NCI-H2196 (cell line): ENCODE measurements around the gene LAMB1.

Experiments
- DNase-seq: peaks from one replicate; lab custom pipeline; 2025; ENCODE audit not compliant: unreplicated experiment; lab: John Stamatoyannopoulos, UW

The LAMB1 gene

DNA sequence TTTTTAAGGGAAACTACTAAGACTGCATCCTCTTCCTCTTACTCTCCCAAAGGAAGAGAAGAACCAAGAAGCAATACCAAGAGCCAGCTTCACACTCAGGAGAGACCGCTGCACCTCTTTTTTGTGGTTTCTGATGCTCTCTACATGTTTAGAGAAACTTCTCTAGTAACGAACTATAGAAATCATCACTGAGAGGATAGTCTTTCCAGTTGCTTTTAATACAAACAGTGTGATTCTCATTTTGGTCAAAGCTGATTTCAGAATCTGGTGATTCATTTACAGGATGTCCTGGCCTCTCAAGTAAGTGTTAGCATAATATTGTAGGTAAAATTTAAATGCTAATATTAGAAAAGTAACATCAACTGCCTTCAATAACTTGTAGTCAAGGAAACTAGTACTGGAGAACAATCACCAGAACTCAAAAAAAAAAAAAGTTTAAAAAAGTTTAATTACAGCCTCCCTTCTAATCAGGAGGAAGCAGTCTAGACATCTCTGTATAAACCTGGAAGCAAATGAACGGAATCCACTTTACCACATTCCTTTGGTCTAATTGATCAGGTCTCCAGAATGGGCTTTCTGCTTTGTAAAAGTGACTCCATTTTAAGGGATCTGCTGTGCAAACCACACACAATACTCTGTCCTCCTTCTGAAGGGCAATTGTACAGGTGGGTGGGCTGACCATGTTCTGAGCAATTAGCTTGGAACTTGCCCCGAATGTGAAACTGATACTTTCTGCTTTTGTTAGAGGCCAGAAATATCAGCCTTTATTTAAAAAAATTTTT, 3.0 kb downstream of the LAMB1 start:
- DNase-seq, result no peak

DNA sequence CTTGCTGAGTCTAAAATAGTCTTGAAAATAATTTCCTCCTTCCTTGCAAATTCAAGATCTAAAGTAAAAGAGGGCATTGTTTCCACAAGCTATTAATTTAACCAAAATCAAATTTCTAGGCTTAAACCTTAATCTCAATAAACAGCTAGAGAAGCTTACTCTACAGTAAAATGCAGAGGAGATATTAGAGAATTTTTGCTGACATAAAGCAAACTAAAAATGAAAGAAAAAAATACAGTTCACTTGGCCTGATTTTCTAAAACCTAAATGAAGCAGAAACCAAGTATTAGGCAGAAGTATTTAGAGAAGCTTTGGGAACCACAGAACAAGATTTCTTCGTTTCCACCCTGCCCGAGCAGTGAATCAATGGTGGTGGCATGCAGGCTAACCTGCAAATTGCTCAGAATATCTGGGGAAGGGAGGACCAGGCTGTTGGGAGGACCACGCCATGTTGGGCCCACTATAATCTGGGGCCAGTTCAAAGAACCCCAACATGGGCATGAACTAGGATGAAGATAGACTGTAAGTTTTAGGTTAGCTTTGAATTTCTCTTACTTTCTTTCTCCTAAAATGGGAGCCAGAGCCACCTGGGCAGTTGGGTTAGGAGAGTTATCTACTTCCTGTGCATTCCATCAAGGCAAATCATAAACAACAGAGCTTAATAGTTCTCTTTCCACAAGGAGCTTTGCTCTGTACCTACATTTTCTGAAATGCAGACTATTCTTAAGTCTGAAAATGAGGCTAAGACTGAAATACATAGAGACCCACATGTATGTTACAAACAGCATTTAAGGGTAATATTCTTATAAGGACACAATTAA, 4.1 kb downstream of the LAMB1 start:
- DNase-seq, result no peak

DNA sequence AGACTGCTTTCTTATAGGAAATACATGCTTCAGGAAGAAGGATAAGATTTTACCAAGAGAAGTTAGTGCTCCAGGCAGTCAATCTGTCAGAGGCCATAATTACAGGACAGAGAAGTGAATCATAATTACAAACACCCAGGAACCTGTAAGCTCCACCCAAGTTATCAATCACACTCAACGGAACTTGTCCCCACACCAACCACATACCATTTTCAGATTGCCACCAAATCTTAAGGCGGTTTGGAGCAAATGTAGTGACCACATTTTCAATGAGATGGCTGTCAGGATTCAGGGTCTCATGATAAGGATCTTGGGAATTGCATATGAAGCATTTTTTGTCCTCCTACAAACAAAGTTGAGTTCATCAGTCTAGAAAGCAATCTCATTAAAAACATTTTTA, 4.8 kb downstream of the LAMB1 start:
- DNase-seq, result no peak

DNA sequence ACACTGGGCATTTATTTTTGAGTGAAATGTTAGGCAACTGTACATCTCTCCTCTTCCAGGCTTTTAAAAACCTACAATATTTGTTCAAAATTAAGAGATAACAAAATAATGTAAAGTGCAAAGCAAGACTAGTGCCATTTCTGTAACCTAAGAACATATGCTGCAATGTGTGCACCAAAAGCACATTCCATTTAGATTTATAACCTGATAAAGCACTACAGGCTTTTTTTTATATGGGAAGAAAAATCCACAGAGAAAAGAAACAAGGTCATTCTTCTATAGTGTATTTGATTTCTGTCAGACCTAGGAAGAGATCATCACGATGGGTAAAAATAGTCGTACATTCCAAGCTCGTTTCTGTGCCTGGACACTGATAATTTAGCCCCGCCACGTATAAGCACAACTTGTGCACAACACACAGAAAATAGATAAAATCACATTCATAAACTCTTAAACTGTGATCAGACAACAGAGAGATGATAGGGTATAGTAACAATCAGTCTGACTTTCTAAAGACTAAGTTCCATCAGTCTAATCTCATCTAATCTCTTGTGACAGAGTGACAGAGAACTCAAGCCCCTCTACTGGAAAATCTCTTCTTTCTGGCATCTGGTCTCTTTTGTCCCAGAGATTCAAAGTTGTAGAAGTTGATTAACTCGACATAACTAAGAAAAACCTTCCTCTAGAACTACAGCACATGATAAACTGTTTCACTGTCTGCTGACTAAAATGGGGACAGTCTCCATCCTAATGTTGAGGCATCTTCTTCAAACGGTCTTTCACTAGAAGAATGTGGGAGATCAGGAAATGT, 6.7 kb downstream of the LAMB1 start:
- no peak for DNase-seq

DNA sequence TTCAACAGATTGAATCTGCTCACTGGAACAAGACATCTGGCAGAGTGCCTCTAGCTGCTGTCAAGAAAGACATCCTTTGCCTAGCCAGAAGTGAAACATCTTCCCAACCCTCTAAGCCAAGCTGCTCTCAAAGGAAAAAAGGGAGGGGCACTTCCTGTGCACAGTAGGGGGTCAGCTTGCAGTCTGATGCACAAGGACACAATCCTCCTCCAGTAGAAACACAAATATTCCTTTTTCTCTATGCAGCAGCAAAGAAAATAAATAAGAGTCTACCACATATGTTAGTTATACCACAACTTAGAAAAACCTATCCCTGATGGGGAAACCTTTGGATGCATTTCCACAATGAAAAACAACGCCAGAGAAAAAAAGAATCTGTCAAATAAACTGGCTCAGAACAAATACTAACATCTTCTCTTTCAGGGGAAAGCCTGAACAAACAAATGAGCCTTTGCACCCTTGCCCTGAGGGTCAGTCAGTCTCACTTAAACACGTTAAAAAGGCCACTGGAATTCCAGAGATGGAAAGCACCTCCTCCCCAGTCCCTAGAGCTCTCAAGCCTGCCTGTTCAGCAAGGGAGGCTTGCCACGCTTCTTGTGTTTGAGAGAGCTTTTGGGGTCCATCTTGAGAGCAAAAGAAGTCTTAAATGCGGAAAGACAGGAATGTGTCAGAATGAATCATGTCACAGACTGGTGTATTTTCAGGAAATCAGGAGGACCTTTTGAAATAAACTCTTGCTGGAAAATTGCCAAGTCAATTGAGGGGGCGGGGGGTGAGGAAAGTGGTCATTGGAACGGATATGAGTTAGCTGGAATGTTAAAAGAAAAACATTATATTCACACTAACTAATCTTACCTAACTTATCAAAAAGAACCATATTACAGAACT, 7.5 kb downstream of the LAMB1 start:
- DNase-seq, result peak; percentile 22

DNA sequence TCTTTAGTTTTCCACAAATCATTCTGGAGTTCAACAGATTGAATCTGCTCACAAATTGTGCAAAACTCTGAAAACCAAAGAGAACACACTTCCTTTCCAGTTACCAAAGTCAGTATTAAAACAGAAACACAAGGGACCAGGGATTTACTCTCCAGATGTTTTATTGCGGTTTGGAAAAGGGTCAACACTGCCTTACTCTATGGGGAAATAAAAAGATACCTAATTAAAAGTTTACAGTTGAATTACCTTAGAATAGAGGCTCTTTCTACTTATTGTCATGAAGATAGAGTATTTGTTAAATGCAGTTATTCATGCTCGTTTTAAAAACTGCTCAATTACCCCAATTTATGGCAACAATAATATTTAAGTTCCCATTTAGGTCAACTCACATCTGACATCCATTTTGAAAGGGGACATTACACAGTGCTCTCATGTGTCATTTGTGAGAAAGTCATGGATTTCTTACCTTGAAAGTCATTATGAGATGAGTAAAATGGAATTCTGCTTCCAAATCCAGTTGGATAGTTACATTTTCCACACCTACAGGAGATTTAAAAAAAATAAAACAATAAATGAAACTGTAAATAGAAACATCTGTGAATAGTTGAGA, 8.4 kb downstream of the LAMB1 start:
- DNase-seq, result no peak

DNA sequence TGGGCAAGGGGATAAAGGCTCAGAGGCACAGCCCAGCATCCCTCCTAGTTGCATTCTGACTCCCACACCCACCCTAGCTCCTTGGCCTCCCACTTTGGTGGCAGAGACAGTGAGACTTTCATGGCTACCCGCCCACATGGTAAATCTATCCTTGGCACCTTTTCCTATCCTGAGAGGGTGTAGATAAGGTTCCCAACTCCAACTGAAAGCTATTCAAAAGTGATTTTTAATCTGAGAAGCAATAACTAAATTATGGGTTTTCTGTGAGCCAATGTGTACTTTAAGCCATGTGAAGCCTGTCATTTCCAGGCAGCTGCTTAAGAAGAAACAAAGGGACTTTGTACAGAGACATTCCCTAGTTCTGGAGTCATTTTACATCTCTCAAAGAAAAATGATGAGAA, 9.1 kb downstream of the LAMB1 start:
- peak; percentile 57 for DNase-seq

DNA sequence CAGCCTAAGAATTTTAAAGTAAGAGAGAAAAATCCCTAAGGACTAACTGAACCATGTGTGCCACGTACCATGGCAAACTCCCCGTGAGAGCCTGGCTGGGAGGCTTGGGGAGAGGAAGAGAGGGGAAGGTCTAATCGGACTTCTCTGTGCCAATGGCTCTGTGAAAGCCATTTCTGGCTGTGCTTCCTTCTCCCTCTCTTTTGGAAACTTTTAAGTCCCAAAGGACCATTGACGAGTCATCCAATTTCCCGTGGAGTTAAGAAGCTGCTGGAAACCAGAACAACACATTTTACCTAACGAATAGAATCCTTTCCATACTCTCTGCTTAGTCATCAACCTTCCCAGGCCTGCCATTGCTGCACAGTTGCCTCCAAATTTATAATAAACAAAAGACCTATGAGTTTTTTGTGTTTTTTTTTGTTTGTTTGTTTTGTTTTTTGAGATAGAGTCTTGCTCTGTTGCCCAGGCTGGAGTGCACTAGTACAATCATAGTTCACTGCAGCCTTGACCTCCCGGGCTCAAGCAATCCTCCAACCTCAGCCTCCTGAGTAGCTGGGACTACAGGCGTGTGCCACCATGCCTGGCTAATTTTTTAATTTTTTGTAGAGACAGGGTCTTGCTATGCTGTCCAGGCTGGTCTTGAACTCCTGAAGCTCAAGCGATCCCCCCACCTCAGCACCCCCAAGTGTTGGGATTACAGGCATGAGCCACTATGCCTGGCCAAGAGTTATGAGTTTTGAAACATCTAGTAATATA, 13.2 kb downstream of the LAMB1 start:
- DNase-seq, result no peak

DNA sequence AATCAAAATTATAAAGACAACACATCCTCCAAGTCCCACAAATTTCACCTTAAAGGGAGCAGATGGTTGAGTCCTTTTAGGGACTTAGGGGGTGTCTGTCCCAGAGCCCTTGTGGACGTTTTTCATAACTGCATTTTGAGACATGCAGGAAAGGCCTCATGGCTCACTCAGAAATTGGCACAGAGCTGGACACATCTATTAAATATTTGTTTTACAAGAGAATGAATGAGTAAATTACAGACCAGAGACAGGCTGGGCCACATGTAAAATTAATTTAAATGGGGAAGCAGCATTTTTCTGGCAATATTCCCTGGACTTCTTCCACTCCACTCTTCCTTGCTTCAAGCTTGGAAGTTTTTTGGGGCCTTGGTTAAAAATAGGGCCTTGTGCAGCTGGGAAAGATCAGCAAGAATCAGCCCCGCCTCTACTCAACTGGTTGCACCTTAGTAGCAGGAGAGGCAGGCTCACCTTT, 20.0 kb downstream of the LAMB1 start:
- DNase-seq, result peak; percentile 46

DNA sequence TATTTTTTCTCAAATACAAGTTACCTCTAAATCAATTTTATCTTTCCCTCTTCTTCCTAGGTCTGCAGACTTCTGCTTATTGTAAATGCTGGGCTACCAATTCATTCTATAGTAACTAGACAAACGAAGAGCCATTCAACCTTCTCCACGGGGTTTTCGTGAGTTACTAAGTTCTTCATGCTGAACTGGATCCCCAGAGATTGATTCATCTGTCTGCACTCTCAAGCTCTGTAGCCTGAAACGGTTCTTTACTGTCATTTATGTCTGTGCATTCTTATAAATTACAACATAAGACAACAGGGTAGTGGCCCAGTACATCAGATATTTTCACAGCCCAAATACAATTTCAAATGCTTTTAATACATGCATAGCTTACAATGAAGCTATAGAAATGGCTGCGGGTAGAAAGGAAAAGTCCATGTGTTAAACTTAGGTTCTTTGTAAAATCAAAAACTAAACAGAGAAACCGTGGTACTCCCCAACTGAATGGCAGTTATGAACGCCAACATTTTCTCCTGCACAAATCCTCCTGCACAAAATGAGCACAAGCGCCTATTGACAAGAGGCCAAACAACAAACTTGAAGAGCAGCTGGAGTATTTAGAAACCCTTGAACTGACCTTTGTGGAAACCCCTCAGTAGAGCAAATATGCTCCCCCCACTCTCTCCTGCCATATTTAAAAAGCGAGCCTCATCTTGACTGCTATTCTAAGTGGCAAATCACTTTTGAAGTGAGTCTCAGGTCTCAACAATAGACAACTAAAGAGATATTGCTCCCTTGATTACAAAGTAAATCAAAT, 20.7 kb downstream of the LAMB1 start:
- DNase-seq, result no peak

DNA sequence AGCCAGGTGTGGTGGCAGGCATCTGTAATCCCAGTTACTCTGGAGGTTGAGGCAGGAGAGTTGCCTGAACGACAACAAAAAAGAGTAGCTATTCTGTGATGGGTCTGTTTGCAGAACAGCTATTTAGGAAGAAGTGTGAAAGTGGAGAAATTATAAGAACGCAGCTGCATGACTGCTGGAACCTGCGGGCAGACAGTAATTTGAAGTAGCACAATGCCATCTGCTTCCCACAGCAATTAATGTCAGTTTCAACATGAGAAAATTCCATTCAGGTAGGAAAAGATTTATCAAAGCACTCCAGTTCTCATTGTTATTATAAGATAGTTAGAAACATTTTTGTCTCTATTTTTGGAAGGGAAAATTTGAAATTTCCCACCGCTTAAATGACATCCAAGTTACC, 21.5 kb downstream of the LAMB1 start:
- no peak for DNase-seq

DNA sequence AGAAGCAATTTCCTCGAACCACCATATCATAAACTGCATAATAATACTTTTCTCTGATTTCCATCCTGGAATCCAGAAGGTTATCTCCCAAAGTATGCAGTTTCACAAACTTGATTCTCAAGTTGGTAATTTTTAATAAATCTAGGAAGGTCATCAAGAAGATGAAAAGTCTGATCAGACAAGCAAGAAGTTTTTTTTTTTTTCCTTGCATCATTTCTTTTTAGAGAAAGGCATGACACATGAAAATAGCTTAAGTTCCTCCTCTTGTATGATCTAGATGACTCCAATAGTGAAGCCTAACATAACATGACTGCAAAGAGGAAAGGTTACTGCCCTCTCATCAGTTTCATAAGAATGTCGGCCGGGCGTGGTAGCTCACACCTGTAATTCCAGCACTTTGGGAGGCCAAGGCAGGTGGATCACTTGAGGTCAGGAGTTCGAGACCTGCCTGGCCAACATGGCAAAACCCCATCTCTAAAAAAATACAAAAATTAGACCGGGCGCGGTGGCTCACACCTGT, 22.2 kb downstream of the LAMB1 start:
- no peak for DNase-seq

DNA sequence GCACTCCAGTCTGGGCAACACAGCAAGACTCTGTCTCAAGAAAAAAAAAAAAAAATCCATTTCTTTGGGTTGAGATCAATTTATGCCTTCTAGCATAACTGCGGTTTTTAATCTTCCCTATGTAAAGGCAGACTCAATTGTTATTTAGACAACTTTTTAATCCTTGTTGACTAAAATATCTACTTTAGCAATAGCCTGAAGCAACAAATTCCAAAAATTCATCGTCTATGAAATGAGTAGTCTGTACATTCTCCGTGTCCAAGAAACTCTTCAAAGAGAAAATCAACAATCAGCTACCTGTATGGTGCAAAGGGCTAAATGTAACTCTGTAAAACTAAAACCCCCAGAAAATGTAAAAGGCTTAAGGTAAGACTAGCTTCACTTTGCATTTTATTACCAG, 22.8 kb downstream of the LAMB1 start:
- no peak for DNase-seq

DNA sequence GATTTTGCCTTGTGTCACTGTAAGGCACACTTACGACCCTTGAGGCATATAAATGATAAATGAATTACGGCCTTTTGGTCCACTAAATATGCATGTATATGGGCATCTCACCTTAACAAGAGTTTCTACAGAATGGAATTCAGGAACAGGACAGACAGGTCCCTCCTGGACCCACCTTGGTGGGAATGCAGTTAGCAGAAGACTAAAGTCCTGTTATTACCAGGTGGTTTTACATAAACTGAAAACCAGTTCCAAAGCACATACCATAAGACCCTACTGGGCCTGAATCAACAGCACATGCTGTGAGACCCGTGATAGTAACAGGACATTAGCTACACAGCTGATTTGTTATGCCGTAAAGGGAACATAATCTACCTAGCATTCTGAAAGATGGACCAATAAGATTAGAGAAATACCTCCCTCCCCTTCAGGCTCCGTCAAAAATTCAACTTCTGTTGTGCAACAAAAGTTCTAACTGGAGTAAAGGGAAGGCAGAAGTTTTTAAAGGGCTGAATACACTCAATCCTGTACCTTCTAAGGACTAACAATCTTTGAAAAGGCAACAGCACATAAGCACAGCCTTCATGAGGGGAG, 24.0 kb downstream of the LAMB1 start:
- DNase-seq, result no peak

DNA sequence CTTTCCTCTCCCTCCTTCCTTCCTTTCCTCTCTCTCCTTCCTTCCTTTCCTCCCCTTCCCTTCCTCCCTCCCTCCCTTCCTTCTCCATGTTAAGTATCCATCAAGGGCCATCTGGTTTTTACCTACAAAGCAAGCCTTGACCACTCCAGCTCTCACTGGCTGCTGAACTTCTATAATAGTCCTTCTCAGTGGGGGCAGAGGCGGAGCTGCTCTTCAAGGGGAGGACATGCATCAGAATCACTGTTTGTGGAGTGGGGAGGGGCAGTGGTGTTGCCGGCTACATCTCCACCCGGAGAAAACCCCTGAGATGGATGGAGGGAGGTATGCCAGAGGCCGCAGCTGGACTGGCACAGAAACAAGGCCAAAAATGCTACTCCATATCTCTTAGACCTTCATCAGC, 25.9 kb downstream of the LAMB1 start:
- DNase-seq, result no peak

DNA sequence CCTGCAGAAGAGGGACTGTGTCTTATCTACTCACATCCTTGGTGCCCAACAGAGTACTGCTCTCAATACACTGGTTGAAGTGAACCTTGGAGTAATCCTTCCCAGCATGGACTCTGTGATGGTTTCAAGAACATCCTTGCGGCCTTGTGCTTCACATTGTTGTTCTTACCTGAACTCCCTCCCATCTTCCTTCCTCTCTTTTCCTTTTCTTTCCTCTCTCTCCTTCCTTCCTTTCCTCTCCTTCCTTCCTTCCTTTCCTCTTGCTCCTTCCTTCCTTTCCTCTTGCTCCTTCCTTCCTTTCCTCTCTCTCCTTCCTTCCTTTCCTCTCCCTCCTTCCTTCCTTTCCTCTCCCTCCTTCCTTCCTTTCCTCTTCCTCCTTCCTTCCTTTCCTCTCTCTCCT, 26.3 kb downstream of the LAMB1 start:
- no peak for DNase-seq

DNA sequence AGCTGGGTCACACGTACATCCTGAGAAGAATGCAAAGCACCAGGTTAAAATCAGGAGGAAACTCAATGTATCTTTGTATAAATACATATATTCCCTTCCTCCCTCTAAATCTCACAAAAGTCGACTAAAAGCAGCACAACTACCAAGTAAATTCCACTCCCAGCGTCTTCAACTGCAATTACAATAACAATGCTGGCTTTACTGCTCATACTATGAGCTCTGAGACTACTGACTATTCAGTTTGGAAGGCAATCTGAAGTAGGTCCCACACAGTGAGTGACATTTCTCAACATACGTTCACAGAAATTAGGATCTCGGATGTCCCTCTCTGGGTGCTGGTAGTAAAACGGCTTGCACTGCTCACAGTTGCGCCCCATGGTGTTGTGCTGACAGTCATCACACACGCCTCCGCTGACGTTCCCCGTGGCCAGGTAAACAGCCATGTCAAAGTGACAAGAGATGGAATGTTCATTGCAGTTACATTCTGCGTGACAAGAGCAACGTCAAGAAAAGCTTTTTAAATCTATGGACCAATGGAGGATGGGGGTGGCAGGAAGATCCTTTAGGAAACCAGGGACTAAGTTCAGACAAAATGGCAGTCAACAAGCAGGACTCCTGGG, 27.5 kb downstream of the LAMB1 start:
- DNase-seq, result no peak

DNA sequence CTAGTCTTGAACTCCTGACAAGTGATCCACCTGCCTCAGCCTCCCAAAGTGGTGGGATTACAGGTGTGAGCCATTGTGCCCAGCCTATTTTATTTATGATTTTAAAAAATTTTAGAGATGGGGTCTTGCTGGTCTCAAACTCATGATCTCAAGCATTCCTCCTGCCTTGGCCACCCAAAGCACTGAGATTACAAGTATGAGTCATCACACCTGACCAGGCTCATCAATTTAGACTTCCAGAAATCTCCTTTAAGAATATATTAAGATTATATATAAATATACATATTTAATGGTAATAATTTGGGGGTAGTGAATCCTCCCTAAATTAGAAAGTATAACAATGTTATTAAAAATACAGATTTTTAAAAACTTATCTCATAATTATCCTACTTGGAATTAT, 29.1 kb downstream of the LAMB1 start:
- no peak for DNase-seq
